K562 (cell line): ENCODE measurements around the gene CNNM4. TPM values are rescaled to one million over a fixed set of nuclear protein-coding genes. Genes with fewer than 3 reads are reported as not detected.
A peak's percentile ranks its signal among the peaks of the same experiment; 100 is the strongest.

Source experiments
- PHF8 ChIP-seq: fragments of 200-600 bp; sonication (generic); IDR thresholded peaks from 2 replicates; pipeline ENCODE4 v1.6.1; 2012; ENCODE audit warnings: mixed run types, mild to moderate bottlenecking, inconsistent platforms, low read length, moderate library complexity, borderline replicate concordance
- RBFOX2 ChIP-seq: fragments of 200-400 bp; formaldehyde crosslinking; IDR thresholded peaks from 2 replicates; pipeline ENCODE4 v1.6.1; 2017; ENCODE audit warnings: low read depth, mild to moderate bottlenecking, low read length, moderate library complexity
- ZNF134 ChIP-seq: fragments of 250-450 bp; sonication (Bioruptor Pico); conservative IDR thresholded peaks from 2 replicates; pipeline ENCODE4 v1.4.0; 2020
- ZNF431 ChIP-seq: sonication (generic); formaldehyde crosslinking; IDR thresholded peaks from 2 replicates; pipeline ENCODE4 v1.8.0; 2022; ENCODE audit warnings: mild to moderate bottlenecking, missing genetic modification reagents
- ZNF511 ChIP-seq: sonication (generic); formaldehyde crosslinking; IDR thresholded peaks from 2 replicates; pipeline ENCODE4 v1.8.0; 2022; ENCODE audit warnings: mild to moderate bottlenecking, missing genetic modification reagents
- polyA plus RNA-seq, 8 experiments: library from polyadenylated mRNA; depleted of rRNA in 4 of 8; stranded (reverse) in 5 of 8; unstranded in 3 of 8; fragments of >200 nt; fragmentation: Nextera tagmentation in 2 of 8; fragmentation: Illumina TruSeq in 1 of 8; extraction: Ambion mirVana in 2 of 8; extraction: Trizol in 1 of 8; gene quantifications; 2 replicates each; pipeline versions ENCODE4 v1.2.1 to v1.2.3, GENCODE V29; 2011 to 2014; ENCODE audit warnings: inconsistent platforms in 1 of 8, missing spikeins in 1 of 8
- total RNA-seq, 7 experiments: library from RNA; depleted of rRNA in 6 of 7; stranded (reverse); fragments of >200 nt in 6 of 7; fragmentation: Illumina TruSeq in 2 of 7; extraction: Trizol in 2 of 7; gene quantifications; 2 replicates each; pipeline versions ENCODE4 v1.2.1 to v1.2.3, GENCODE V29; 2011 to 2021; ENCODE audit warnings: low replicate concordance in 1 of 7
- TF ChIP-seq, protein P1 (sequence below): fragments of 450-650 bp; IDR thresholded peaks from 2 replicates; pipeline ENCODE4 v1.6.1; 2016; ENCODE audit warnings: mild to moderate bottlenecking, moderate library complexity
- TF ChIP-seq, protein P2 (sequence below), 2 experiments: IDR thresholded peaks; 2 replicates each; pipeline ENCODE4 v1.6.1; 2011; ENCODE audit warnings: borderline replicate concordance in 1 of 2, control low read depth in 1 of 2, low read depth in 1 of 2, low read length in 1 of 2, mild to moderate bottlenecking in 1 of 2, mixed read lengths in 1 of 2, moderate library complexity in 1 of 2; ENCODE audit not compliant: insufficient read depth in 1 of 2, insufficient read length in 1 of 2, poor library complexity in 1 of 2, severe bottlenecking in 1 of 2; ENCODE audit errors: extremely low read depth in 1 of 2

Gene CNNM4
- total and polyA plus RNA-seq, 9 of the 15 experiments (the other 6 are each of a cell fraction or from before 2014, with no cell fraction given), result 0.96 to 6.3 (median 2.8) TPM

- TF ChIP-seq, protein P1, sequence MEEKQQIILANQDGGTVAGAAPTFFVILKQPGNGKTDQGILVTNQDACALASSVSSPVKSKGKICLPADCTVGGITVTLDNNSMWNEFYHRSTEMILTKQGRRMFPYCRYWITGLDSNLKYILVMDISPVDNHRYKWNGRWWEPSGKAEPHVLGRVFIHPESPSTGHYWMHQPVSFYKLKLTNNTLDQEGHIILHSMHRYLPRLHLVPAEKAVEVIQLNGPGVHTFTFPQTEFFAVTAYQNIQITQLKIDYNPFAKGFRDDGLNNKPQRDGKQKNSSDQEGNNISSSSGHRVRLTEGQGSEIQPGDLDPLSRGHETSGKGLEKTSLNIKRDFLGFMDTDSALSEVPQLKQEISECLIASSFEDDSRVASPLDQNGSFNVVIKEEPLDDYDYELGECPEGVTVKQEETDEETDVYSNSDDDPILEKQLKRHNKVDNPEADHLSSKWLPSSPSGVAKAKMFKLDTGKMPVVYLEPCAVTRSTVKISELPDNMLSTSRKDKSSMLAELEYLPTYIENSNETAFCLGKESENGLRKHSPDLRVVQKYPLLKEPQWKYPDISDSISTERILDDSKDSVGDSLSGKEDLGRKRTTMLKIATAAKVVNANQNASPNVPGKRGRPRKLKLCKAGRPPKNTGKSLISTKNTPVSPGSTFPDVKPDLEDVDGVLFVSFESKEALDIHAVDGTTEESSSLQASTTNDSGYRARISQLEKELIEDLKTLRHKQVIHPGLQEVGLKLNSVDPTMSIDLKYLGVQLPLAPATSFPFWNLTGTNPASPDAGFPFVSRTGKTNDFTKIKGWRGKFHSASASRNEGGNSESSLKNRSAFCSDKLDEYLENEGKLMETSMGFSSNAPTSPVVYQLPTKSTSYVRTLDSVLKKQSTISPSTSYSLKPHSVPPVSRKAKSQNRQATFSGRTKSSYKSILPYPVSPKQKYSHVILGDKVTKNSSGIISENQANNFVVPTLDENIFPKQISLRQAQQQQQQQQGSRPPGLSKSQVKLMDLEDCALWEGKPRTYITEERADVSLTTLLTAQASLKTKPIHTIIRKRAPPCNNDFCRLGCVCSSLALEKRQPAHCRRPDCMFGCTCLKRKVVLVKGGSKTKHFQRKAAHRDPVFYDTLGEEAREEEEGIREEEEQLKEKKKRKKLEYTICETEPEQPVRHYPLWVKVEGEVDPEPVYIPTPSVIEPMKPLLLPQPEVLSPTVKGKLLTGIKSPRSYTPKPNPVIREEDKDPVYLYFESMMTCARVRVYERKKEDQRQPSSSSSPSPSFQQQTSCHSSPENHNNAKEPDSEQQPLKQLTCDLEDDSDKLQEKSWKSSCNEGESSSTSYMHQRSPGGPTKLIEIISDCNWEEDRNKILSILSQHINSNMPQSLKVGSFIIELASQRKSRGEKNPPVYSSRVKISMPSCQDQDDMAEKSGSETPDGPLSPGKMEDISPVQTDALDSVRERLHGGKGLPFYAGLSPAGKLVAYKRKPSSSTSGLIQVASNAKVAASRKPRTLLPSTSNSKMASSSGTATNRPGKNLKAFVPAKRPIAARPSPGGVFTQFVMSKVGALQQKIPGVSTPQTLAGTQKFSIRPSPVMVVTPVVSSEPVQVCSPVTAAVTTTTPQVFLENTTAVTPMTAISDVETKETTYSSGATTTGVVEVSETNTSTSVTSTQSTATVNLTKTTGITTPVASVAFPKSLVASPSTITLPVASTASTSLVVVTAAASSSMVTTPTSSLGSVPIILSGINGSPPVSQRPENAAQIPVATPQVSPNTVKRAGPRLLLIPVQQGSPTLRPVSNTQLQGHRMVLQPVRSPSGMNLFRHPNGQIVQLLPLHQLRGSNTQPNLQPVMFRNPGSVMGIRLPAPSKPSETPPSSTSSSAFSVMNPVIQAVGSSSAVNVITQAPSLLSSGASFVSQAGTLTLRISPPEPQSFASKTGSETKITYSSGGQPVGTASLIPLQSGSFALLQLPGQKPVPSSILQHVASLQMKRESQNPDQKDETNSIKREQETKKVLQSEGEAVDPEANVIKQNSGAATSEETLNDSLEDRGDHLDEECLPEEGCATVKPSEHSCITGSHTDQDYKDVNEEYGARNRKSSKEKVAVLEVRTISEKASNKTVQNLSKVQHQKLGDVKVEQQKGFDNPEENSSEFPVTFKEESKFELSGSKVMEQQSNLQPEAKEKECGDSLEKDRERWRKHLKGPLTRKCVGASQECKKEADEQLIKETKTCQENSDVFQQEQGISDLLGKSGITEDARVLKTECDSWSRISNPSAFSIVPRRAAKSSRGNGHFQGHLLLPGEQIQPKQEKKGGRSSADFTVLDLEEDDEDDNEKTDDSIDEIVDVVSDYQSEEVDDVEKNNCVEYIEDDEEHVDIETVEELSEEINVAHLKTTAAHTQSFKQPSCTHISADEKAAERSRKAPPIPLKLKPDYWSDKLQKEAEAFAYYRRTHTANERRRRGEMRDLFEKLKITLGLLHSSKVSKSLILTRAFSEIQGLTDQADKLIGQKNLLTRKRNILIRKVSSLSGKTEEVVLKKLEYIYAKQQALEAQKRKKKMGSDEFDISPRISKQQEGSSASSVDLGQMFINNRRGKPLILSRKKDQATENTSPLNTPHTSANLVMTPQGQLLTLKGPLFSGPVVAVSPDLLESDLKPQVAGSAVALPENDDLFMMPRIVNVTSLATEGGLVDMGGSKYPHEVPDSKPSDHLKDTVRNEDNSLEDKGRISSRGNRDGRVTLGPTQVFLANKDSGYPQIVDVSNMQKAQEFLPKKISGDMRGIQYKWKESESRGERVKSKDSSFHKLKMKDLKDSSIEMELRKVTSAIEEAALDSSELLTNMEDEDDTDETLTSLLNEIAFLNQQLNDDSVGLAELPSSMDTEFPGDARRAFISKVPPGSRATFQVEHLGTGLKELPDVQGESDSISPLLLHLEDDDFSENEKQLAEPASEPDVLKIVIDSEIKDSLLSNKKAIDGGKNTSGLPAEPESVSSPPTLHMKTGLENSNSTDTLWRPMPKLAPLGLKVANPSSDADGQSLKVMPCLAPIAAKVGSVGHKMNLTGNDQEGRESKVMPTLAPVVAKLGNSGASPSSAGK, result peak; percentile 82
- TF ChIP-seq ZNF511 (CRISPR knock-in tag) (peak; percentile 44; the same call in 1 of the 2 replicates), ZNF431 (CRISPR knock-in tag) (no peak), RBFOX2 (peak; percentile 65; the same call in 1 of the 2 replicates), PHF8 (peak; percentile 37; the same call in 1 of the 2 replicates), ZNF134 (CRISPR knock-in tag) (no peak)
- TF ChIP-seq, protein P2, sequence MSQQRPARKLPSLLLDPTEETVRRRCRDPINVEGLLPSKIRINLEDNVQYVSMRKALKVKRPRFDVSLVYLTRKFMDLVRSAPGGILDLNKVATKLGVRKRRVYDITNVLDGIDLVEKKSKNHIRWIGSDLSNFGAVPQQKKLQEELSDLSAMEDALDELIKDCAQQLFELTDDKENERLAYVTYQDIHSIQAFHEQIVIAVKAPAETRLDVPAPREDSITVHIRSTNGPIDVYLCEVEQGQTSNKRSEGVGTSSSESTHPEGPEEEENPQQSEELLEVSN (IDR thresholded peaks at IDR 0.05; ENCODE audit: borderline replicate concordance in 1 of 2, extremely low read depth in 1 of 2, insufficient read depth in 1 of 2, insufficient read length in 1 of 2, low read depth in 1 of 2, low read length in 1 of 2, poor library complexity in 1 of 2, severe bottlenecking in 1 of 2), result peak; percentile 65 to 71
Measured at GRCh38 chr2:96760036-96760985, at the start of gene CNNM4 (continued).
